GM18526 (cell line): ENCODE results near the gene PID1.

Experiments
- POLR2A ChIP-seq: IDR thresholded peaks from 3 replicates; pipeline ENCODE4 v1.6.1; 2011; ENCODE audit not compliant: insufficient read length; ENCODE audit errors: extremely low read depth

Gene PID1

GRCh38 chr2:229001196-229001595 is 269.9 kb downstream of the PID1 start:
- TF ChIP-seq POLR2A = no peak

- TF ChIP-seq POLR2A = no peak
Observed at GRCh38 chr2:228999326-228999725, 271.8 kb downstream of the PID1 start.

- TF ChIP-seq POLR2A = no peak
Observed at GRCh38 chr2:228988786-228989185, 282.3 kb downstream of the PID1 start.

- no peak for TF ChIP-seq POLR2A
Observed at GRCh38 chr2:228987441-228988155, 283.5 kb downstream of the PID1 start.

GRCh38 chr2:228986961-228987360 is 284.1 kb downstream of the PID1 start:
- no peak for TF ChIP-seq POLR2A

GRCh38 chr2:228983700-228984099 is 287.4 kb downstream of the PID1 start:
- no peak for TF ChIP-seq POLR2A

GRCh38 chr2:228974169-228974568 is 296.9 kb downstream of the PID1 start:
- no peak for TF ChIP-seq POLR2A
